ENCODE measurements around the gene CEP95. TPM values are rescaled to one million over a fixed set of nuclear protein-coding genes. Genes with fewer than 3 reads are reported as not detected.

Gene CEP95
- 9.4 and 17.2 TPM in 2 replicates for total RNA-seq

DNA sequence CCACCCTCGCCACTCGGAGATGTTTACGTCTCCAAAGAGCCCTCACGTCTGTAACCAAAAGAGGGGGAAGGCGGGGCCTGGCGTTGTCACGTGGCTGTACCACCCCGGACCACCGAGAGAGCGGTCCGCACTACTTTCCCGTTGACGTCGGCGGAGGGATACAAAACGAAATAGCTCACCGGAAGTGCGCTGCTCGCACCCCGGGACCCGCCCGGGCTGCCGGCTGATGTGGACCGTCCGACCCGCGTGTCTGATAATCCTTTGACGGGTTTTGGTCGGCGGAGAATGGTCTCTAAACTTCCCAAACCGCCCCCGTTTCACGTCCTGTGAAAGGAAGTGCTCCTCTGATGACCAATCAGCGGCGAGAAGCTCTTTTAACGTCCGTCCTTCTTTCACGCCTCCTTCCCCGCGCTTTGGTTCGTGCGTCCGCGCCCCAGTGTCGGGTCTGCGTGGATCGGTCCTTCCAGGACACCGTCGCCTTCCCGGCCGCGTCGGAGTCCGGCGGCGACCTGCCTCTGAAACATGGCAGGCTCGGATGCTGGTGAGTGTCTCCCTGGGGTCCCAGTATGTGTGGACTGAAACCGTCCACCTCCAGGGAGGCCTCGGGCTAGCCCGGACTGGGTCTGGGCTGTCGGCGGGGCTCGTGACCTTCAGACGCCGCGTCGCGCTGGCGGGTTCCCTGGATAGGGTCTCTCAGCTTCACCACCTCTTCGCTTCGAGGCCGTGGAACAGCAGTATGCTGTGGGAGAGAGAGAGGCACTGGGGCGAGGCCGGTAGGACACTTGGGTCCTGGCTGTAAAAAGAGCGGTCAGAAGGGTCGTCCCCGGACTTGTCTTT lies at the start of gene CEP95:
Gene CEP95, plus strand, starts transcription at position 402 of the 837 bp plus-strand sequence. Its CDS starts 121 bp downstream, at position 523.

GRCh38 chr17:64496786-64497564 lies 9.8 kb upstream of the CEP95 start, which contains the start of gene POLG2:
TSS of gene POLG2 (minus strand) at chr17:64497054. CDS start at chr17:64496968, 86 bp downstream.

GRCh38 chr17:64506201-64506575 lies 589 bp upstream of the CEP95 start, which contains the start of gene DDX5:
TSS of gene DDX5 (minus strand) at chr17:64506289. CDS start at chr17:64506119, 170 bp downstream.

Other genes starting within 250 kb of the CEP95 start
- gene TEX2, start 243.7 kb upstream of the CEP95 start, total RNA-seq: 16.8 and 23.7 TPM in 2 replicates
- 25.8 and 32.5 TPM in 2 replicates for gene PECAM1, start 116.1 kb upstream of the CEP95 start, total RNA-seq
- 11.7 and 15.4 TPM in 2 replicates for gene MILR1, start 57.9 kb upstream of the CEP95 start, total RNA-seq
- gene POLG2, start 9.9 kb upstream of the CEP95 start, total RNA-seq: 2.9 and 4.0 TPM in 2 replicates
- 377 and 688 TPM in 2 replicates for gene DDX5, start 688 bp upstream of the CEP95 start, total RNA-seq
- 30.3 and 30.8 TPM in 2 replicates for gene SMURF2, start 155.3 kb downstream of the CEP95 start, total RNA-seq

Data from cardiac atrium fibroblast (primary cell).